ENCODE data around the gene CMSS1.
A peak's percentile ranks its signal among the peaks of the same experiment; 100 is the strongest.

The CMSS1 gene

GRCh38 chr3:100122321-100122720, 304.7 kb downstream of the CMSS1 start:
- DNase-seq = no peak

DNA sequence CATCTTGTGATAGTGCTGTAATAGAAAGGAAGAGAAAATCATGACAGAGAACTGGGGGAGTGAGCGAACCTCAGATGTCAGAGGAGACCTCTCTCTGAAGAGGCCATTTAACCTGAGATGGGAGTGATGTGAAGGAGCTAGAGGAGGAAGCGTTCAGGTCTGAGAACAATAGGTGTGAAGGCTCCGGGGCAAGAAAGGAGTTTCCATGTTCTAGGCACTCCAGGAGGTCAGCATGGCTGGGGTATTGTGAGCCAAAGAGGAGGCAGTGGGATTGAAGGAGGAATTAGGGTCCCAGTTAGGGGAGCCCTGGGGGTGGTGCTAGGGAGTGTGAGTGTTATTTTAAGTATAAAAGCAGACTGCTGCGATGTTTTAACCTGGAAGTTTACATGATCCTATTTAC, 305.4 kb downstream of the CMSS1 start:
- no peak for DNase-seq

DNA sequence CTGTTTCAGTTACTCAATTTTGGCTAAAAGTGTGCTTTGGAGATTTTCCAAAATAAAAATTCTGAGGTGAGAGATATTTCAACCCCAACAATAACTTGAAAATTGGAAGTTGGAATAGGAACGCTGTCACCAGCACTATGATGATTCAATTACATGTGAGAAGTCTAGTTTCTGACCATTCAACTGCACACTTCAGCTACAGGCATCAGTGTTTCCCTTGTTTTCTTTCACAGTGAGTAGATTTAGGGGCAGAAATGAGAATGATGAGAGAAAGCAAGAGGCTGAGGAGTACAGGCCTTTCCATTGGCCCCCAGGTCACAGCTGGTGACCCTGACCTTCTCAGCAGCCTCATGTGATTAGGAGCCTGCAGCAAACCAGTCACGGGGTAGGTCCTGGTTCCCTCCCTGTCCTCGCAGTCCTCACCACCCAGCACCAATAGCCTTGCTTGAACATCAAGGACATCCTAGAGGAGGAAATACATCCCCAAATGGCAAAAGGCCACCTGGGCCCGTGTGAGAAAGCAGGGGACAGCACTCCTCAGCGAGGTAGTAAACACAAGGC, 306.6 kb downstream of the CMSS1 start:
- no peak for DNase-seq

- no peak for DNase-seq
Measured at GRCh38 chr3:100125161-100125938, 307.7 kb downstream of the CMSS1 start.

GRCh38 chr3:100127792-100128191, 310.1 kb downstream of the CMSS1 start:
- no peak for DNase-seq

DNA sequence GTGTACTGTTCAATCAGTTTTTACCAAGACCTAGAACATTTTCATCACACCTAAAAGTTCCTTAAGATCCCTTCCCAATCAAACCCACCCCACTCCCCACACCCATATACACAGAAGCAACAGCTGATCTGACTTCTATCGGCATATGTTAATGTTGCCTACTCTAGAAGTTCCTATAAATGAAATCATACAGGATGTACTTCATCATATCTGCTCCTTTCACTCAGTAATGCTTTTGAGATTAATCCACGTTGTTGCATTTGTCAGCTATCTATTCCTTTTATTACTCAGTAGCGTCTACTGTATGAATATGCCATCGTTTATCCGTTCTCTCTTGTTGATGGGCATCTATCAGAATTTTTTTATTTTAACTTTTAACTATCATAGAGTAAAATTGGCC, 310.9 kb downstream of the CMSS1 start:
- no peak for DNase-seq

GRCh38 chr3:100129941-100130340, 312.3 kb downstream of the CMSS1 start:
- DNase-seq = no peak

DNA sequence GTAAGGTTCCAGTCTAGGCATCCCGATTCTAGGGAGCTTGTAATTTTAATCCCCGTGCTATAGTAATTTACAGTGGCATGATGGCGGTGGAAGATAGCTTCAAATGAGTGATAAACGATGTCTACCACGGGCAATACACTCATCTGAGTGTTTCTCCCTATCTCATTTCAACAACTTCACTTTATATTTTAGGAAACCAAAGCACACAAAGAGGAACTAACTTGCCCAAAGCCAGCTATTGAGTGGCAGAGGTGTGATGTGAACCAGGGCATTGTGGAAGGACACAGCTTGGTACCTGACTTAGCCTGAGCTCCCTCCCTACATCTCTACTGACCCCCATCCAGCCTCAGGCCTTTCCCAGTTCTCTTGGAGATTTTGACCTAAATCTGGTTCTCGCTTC, 313.6 kb downstream of the CMSS1 start:
- no peak for DNase-seq

DNA sequence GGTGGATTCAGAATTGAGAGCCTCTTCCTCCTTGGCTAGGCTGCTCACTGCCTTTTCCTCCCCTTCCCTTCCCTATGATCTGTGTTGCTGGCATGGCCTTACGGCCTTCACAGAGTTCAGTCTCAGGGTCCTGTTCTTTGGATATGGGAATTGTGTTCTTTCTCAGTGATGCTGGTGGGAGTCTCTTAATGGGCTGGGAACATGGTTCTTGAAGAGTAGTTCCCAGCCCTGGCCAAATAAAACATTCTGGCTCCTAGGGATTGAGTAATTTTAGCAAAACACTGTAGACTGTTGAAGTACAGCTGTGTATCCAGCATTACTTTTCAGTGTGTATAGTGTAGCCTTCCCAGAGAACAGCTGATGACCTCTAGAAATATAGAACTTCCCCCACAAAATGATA, 319.3 kb downstream of the CMSS1 start:
- no peak for DNase-seq

DNA sequence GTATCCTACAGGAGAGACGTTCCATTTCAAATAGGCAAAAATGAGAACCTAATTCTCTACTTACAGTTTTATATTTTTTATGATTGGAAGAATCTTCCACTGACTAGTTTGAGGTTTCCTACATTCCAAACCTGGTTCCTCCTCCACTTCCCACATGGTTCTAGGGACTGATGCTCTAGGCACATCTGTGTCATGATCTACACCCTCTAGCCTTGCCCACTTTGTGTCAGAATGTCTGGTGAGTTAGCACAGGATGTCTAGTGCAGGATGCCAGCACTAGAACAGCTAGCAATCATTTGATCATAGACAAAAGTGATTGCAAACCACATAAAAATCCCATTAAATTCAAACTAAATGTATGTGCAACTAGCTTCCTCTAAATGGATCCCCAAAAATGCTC, 323.3 kb downstream of the CMSS1 start:
- DNase-seq = no peak

DNA sequence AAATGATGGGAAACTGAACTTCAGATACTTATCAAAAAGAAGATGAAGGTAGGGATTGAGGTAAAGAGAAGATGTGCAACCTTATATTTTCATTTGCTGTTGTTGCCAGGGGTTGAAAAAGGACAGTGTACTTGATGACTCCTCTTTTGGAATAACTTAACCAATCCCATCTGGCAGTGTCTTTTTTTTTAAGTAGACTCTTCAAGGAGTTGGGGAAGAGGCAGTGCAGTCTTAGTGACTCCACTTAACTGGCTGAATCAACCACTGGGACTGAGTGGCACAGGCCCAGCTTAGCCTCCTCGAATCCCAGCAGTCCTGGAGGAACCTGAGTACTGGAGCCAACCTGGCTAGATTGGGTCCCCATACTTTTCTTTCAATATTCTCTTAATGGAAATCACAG, 323.9 kb downstream of the CMSS1 start:
- DNase-seq = no peak

DNA sequence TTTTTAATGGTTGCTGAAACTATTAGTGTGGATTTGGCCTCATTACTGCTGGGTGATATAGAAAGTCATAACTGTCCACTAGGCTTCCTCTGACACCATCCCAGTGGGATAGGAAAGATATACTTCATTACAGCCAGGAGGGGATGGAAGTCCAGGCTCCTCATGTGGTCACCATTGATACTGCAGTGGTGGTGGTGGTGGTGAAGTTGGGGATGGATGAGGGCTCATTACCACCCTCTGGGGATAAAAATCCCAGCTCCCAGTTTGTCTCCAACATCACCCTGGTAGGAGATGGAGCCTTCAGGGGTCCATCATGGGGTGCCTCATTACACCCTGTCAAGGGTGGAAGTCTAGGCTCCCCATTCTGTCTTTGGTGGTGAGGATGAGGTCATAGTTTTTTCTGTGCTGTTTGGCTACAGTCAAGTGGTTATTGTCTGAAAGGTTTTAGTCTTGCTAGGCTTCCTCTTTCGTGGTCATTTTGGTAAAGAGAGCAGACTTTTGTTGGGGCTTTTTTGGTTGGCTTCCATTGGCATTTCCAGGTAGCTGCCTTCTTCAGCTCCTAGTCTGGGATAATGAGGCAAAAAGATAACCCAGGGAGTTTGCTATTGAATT, 326.7 kb downstream of the CMSS1 start:
- no peak for DNase-seq

DNA sequence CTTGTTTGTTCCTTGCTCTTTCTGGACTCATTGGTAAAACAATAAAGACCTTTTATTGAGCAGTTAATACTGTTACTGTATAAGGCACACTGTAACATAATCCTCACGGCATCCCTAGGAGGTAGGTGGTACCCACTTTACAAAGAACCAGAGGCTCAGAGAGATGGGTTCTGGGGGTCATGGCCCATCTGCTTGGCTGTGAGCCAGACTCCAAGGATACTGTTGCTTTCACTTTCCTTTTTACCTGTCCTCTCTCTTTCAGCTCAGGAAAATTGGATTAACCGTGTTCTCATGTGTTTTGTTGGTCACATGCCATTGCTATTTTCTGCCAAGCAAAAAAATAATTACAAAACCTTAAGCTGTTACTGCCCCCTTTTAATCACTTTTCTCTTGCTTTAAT, 331.5 kb downstream of the CMSS1 start:
- DNase-seq = no peak

DNA sequence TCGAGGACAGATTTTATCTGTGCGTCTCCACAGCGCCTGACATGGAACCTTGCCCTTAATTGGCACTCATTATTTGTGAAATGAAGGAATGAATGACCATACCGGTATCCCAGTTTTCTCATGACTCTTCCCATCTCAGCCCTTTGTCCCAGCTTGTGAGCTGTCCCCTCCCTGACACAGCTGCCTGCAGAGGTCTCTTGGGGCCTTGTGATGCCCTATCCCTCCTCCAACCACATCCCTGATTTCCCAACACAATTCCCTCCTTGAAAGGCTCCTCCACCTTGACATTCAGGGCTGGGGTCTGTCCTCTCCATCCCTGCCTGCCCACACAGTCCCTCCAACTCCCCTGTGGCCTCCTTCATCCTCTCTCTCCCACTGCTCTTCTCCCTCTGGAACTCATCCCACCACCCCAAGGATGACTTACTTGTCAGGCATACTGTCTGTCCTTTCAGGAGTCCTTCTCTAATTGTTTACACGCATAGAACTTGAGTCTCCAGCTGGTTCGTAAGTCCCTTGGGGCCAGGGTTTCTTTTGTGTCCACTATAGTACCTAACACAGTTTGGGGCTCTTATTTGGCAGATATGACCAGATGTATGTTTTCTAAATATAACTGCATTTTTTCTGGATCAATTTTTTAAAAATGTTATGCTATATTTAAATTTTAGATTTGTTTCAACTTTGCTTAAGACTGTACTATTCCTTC, 332.2 kb downstream of the CMSS1 start:
- no peak for DNase-seq

GRCh38 chr3:100150473-100150872, 332.8 kb downstream of the CMSS1 start:
- DNase-seq = no peak

- DNase-seq = no peak
Measured at GRCh38 chr3:100151024-100151707, 333.5 kb downstream of the CMSS1 start.

DNA sequence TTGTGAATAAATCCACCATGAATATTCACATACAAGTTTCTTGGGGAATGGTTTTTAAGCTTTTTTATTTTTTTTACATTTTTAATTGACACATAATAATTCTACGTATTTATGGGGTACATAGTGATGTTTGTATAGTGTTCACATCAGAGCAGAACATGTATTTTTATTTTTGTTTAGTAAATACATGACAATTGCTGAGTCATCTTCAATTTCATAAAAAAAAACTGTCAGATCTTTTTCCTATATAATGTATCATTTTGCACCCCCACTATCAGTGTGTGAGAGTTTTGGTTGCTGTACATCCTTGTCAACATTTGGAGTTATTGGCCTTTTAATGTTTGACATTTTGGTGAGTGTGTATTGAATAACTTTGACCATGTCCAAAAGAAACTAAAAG, 336.5 kb downstream of the CMSS1 start:
- no peak for DNase-seq

DNA sequence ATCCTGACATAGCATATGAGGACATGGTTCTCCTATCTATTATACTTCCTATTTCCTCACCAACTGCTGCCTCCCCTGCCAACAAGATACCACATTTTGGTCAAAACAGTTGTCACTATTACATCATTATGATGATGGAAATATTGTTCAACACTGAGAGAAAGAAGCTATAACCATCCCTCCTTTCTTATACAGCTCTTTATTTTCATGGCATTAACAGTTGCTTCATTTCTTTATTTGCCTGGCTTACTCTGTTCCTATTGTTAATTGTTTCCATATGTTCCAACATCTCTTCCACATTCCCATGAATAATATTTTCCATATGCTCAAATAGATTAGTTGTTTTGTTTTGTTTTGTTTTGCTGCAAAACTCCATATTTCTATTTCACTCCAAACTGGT, 337.5 kb downstream of the CMSS1 start:
- no peak for DNase-seq

DNA sequence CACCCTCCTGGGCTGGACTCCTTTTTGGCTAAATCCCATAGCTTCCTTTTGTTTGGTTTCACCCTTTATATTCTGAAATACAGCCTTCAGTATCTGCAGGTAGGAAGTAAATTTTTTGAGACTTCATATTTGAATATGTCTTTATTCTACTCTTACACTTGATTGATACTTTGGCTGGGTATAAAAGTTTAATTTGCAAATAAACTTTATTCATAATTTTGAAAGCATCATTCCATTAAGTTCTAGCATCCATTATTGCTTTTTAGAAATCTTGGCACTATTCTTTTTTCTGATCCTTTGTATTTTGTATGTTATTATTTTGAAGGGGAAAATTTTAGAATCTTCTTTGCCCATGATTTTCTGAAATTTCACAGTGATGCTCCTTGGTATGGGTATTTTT, 337.9 kb downstream of the CMSS1 start:
- no peak for DNase-seq

GRCh38 chr3:100157685-100158084, 340.0 kb downstream of the CMSS1 start:
- no peak for DNase-seq

DNA sequence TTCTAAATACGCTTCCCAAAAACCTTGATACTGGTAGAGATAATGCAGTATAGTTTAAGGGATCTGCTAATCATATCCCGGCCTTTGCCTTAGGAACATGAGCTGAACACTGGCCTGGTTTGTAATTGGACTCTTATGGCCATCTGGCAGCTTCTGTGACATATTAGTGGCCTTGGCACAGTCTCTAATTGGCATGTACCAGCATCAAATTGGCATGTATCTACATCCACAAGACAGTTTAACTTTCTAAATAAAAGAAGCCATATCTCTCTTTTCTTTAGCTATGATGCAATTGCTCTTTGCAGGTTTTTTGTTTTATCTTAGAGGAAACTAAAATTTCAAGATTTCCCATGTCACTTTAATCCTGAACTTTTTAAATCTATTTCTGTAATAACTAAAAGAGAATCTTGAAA, 341.3 kb downstream of the CMSS1 start:
- DNase-seq = peak; percentile 61

DNA sequence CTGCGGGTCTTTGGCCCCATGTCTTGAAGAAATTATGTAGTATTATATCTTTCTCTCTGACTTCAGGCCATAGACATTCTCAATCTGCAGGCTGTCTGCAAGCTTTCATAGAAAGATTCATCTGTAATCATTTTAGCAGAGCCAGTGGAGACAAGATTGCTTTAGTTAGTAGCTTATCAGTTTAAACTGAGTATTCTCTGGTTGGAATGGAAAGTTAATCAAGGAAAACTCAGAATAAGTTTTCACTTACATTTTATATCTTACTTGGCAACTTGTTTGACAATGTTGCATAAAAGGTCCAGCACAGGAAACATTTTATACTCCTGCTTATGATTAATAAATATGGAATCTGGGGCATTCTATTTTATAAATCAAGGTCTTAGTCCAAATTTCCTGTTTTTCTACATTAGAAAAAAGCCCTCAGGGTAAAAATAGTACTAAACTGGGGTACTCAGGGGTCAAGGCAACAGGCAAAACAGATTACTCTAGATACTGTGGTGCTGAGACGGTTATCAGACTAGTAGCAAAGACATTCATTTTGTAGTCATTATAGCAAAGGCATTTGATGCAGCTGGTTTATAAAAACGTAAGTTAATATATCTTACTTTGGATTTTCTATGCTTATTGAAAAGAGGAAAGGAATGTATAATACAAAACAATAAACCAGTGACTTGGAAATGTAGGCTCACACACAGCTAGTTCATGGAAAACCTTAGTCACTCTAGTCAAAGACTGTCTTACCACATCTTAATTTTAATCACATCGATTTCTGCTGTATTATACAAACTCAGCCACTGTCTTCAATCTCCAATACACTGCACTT, 341.9 kb downstream of the CMSS1 start:
- DNase-seq = no peak

Data from NCI-H2081 treated with DMSO at 0.1 percent for 48 hours (cell line).